Measurements from ENCODE around the gene TTC23L.

DNA sequence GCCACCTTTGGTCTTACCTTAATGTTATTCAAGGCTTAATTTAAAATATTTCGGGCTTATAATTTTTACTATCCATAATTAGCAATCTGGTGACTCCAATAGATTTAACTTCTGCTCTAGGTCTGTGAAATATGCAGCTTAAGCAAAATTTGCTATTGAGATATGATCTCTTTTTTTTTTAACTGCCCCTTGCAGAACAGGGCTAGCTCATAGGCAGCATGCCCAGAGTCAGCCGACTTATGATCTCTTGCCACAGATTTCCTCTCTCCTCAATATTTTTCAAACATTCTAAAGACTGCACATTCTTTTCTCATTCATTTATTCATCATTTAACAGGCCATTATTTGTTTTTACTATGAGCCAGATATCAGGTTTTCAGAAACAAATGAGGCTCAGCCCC lies 4.5 kb downstream of the TTC23L start:
- TF ChIP-seq, protein P1, sequence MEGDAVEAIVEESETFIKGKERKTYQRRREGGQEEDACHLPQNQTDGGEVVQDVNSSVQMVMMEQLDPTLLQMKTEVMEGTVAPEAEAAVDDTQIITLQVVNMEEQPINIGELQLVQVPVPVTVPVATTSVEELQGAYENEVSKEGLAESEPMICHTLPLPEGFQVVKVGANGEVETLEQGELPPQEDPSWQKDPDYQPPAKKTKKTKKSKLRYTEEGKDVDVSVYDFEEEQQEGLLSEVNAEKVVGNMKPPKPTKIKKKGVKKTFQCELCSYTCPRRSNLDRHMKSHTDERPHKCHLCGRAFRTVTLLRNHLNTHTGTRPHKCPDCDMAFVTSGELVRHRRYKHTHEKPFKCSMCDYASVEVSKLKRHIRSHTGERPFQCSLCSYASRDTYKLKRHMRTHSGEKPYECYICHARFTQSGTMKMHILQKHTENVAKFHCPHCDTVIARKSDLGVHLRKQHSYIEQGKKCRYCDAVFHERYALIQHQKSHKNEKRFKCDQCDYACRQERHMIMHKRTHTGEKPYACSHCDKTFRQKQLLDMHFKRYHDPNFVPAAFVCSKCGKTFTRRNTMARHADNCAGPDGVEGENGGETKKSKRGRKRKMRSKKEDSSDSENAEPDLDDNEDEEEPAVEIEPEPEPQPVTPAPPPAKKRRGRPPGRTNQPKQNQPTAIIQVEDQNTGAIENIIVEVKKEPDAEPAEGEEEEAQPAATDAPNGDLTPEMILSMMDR (IDR thresholded peaks at IDR 0.05): no peak
- no peak for TF ChIP-seq NR2C2 (CRISPR knock-in tag; IDR thresholded peaks at IDR 0.05)
- TF ChIP-seq ZNF671 (CRISPR knock-in tag; IDR thresholded peaks at IDR 0.05): no peak
- TF ChIP-seq, protein P2, sequence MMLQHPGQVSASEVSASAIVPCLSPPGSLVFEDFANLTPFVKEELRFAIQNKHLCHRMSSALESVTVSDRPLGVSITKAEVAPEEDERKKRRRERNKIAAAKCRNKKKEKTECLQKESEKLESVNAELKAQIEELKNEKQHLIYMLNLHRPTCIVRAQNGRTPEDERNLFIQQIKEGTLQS (CRISPR knock-in tag; conservative IDR thresholded peaks at IDR 0.05): no peak
